ENCODE measurements around the gene NCK1.

DNA sequence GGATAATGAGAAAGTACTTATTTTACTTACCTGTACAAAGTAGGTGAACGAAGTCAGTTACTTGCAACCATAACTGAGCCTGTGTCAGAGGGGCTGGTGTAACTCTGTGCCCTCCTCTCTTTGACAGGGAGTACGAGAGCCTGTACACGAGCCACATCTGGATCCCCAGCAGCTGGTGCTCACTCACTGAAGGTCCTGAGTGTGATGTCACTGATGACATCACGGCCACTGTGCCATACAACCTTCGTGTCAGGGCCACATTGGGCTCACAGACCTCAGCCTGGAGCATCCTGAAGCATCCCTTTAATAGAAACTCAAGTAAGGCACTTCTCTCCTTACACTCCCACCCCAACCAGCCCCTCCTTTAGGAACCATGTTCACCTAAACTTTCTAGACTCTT lies 120.0 kb downstream of the NCK1 start:
- no peak for TF ChIP-seq EZH2phosphoT487 (IDR thresholded peaks at IDR 0.05; ENCODE audit: borderline replicate concordance, low read depth, low read length)
- TF ChIP-seq, protein P1, sequence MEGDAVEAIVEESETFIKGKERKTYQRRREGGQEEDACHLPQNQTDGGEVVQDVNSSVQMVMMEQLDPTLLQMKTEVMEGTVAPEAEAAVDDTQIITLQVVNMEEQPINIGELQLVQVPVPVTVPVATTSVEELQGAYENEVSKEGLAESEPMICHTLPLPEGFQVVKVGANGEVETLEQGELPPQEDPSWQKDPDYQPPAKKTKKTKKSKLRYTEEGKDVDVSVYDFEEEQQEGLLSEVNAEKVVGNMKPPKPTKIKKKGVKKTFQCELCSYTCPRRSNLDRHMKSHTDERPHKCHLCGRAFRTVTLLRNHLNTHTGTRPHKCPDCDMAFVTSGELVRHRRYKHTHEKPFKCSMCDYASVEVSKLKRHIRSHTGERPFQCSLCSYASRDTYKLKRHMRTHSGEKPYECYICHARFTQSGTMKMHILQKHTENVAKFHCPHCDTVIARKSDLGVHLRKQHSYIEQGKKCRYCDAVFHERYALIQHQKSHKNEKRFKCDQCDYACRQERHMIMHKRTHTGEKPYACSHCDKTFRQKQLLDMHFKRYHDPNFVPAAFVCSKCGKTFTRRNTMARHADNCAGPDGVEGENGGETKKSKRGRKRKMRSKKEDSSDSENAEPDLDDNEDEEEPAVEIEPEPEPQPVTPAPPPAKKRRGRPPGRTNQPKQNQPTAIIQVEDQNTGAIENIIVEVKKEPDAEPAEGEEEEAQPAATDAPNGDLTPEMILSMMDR (conservative IDR thresholded peaks at IDR 0.05; ENCODE audit: low read length): no peak

All from OCI-LY7 (cell line).